GM19324 (cell line): ENCODE results near the gene HOXC9.

Experiments
- ATAC-seq: cut with Tn5 transposase; IDR thresholded peaks from one replicate; pipeline ENCODE4 v1.9.1; 2021; ENCODE audit warnings: mild to moderate bottlenecking, moderate library complexity; ENCODE audit not compliant: unreplicated experiment, low FRiP score

Gene HOXC9

DNA sequence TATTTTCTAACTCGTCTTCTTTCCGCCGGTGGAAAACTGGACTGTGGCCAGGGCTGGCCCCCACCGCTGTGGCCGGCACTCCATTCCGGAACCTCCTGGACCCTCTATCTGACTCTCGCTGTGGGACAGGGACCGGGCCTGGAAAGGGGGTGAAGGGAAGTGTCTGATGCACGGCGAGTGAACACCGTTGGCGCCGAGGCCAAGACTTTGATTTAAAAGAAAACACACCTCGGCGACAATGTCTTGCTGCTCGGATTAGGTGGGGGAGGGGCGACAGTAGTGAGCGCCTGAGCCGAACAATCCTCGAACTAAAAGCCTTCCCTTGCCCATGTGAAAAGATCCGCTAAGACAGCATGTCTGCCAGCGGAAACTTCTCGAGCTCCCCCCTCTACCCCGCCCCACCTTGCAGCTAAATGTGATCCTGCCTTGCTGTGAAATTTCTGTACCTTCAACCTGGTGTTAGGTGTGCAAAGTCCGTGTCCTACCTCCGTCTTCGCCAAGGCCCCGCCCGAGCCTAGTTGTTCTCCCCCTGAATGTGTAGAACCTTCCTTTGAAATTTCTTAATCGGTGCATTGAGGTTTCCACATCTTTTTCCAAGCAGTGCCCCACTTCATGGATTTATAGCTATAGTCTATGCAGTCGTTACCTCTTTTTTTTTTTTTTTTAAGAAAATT is 24.3 kb upstream of the HOXC9 start:
- no peak for ATAC-seq

DNA sequence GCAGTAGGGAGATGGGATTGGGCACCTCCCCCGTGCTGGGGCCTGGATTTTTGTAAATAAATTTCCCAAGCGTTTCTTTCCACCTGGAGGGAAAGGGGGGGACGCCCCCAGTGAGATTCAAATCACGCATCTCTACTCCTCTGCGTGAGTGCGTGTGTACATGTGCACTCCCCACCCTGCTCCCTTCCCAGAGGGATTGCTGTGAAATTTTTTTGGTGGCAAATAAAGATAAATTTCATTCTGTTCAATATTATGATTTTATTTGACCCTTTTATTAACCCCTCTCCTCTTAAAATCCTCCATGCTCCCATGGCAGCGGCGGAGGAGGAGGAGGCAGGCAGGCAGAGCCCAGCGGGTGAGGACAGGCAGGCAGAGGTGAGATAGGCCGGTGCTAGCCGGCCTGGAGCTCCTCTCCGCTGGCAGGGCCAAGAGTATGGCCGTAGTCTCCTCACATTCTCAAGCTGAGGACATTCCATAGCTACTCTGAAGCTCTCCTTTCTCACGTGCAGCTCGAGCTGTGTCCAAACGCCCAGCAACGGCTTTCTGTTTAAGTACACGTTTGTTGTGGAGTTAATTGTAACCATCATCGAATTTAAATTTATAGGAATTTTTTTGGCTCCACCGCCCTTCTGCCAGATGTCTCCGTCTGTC is 23.7 kb upstream of the HOXC9 start:
- ATAC-seq = no peak

GRCh38 chr12:53976823-53977595 is 23.0 kb upstream of the HOXC9 start:
- no peak for ATAC-seq

GRCh38 chr12:53977596-53978445 is 22.1 kb upstream of the HOXC9 start:
- ATAC-seq = no peak

DNA sequence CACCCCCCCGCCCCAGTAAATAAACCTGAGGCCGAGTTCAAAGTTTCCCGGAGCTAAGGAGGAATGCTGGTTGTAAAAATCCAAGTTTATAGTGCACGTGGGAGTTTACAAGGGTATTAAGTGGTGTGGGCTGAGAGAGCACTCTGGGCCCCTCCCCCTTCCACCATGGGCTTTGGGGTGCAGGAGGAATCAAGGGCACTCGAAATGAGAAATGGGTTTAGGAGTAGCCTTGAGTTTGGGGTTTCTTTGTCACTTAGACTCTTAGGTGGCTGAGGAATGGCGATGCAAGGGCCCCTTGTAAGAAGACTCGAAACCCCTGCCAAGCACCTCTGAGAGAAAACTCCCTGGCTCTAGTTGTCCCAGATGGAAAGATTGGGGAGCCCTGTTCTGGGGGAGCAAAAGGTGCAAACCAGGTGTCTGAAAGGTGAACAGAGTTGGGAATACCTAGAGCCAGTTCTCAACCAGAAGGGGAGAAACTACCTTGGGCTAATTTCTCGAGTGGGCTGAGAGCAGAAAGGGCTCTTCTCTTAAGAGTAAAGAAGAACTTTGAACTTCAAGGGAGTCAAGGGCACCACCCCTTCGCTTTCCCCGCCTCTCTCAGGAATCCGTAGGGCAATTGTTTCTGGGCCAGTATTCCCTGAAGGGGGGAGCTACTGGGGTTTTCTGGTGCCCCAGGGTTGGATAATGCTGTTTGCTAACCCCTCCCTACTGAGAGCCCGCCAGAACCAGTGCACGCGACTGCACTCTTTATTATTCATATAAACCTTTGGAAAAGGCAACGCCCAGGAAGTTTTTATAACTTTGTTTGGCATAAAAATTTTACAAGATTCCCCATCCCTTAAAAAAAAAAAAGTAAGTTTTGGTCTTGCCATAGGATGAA is 21.2 kb upstream of the HOXC9 start:
- no peak for ATAC-seq

DNA sequence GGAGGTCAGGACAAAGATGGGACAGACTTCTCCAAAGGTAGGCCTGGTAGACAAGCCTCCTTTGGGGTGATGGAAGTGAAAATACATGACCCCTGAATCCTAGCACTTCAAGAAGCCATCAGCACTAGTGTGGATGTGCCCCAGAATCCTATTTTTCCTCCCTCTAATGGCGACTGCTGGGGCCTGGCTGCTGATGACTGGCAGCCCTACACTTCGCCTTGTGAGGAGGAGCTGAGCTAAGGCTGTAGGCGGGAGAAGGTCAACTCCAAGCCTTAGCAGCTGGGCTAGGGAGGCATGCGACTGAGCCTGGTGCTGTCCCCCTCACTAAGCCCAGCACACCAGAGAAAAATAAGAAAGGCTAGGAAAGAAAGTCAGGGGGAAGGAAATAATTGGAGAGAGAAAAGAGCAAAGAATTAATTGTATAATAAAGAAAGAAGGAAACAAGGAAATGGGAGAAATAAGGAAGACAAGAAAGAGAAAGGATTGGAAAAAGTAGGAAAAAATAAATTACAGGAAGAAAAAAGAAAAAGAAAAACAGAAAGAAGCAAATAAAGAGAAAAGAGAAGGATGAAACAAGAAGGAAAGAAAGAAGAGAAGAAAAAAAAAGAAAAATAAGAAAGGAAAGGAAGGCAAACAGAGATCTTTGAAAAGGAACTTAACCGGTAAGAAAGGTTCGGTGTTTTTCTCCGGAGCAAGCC is 19.7 kb upstream of the HOXC9 start:
- ATAC-seq = no peak

DNA sequence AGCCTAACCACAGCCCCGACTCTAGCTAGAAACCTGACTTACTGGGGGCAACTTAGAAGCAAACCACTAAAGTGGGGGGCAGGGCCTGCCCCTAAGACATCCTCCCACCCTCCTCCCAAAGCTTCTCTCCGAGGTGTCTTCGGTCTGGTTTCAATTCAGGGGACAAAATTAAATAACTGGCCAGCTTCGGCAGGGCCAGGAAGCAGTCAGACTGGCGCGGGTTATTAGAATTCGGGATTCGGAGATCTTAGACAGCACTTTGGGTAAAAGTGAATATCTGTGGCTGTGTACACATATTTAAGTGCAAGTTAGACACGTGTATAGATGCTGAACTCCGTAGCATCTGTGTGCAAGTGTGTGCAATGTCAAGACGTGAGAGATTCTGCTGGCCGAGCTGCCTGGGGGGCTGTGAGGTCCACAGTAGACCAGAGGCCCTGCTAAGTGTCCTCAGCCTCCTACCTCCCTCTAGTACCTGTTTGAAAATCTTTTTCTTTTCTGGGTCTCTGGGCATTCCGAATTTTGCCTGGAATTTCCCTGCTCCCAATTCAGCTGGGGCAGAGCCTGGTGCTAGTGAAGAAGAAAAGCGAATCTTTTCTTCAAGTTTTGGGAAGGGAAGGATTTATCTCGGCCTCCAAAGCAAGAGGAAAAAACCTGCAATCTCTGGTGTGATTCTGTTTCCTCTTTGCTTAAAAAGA is 19.0 kb upstream of the HOXC9 start:
- ATAC-seq = no peak

DNA sequence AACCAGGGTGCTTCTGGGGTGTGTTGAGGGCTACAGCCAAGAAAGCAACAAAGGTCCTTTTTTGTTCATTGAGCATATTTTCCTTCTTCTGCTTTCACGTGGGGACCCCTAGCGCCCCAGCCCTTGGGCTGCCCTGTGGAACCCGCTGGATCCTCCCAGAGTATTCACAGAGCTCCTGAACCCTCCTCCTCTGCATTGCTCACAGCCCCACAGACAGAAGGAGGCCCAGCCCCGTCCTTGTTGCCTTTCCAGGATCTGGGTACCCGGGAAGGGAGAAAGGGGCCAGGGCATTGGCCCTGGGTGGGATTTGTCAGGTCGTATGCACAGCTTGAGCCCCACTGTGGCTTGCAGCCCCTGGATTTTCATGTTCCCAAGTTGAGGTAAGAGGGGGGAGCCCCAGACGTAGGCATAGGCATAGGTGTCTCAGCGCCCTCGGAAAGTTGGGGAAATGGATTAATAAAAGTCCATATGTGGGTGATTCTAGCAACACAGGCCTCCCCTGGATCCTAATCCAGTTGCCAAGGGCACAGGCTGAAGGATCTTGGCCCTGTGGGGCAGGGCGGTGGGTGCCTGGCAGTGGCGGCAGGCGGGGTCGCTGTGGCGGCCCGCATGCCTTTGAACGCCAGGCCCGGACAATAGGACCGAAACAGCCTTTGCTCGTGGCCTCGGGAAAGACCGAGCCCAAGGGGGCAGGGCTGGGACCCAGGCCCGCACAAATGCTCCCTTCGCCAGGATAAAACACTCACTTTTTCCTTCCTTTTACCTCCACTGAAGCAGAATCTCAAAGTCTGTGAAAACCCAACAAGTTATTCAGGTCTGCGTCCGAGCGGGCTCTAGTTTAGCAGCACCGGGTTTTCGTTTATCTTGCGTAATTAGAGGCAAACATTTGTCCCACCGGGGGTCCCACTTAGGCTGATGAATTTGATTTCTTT is 18.1 kb upstream of the HOXC9 start:
- no peak for ATAC-seq

DNA sequence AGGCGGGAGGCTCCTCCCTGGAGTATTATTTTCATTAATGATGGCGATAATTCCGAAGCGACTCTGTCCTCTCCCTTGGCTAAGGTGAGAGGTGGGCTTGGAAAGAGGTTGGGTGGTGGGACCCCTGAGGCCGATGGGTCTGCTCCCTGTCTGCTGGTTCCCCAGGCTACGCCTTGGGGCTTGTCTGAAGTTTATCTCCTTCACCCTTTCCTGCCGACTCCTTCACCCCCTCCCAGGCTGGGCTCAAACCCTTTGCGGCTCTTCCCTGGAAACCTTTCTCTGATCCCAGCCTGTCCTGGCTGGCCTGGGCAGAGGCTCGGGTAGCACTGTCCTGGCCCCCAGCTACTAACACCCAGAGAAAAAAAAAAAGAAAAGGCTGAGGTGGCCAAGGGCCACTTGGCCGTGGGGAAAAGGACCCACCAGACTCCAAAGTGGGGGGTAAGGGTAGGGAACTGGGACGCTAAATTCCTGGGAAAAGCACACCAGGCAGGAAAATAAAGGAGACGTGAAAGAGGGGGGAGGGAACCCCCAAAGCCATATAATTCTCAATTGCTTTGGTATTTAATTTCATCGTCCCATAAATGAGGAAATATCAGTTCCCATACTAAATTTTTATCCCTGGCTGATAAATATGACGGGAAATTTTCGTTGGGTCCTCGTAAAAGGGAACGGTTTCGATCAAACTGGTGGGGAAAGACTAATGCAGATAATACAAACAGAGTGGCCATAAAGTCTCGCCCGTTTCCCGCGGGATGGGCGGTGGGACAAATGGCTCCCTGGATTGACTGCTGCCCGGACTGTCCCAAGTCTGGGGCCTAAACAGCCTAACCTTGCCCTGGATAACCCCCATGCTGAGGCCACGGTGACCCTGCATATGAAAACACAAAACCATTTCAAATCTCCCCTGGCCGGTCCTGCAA is 17.1 kb upstream of the HOXC9 start:
- no peak for ATAC-seq

- no peak for ATAC-seq
Measured at GRCh38 chr12:53983568-53983949, 16.4 kb upstream of the HOXC9 start.

DNA sequence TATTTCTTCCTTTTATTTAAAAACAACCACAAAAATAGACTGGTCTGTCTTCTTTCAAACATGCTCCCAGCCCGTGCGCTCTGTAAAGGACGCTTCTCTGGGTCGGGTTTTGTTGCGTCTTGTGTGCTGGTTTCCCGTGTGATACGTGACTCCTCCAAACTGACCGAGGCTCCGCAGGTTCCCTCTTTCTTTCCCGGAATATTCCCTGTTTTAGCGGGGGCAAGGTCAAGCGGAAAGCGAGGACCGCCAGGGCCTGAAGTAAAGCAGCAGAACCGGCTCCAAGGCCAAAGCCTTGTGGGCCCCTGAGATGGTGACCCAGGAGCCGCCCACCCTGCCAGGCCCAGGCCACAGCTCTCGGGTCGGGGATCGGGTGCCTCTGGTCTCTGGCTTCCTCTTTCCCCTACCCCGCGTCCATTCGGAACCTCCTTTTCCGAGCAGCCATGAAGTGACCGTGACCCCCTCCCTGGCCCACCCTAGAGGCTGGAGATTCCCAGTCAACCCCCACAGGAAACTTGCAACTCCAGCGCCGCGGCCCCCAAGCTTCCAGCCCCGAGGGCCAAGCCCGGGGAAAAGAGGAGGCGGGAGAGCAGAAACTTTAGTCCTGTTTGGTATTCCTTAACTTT is 15.9 kb upstream of the HOXC9 start:
- ATAC-seq = no peak

- ATAC-seq = no peak
Measured at GRCh38 chr12:53984901-53985691, 14.9 kb upstream of the HOXC9 start, which contains the start of gene HOXC10. Gene HOXC10, plus strand, starts transcription at chr12:53985146. Its CDS starts 114 bp downstream, at chr12:53985260.

DNA sequence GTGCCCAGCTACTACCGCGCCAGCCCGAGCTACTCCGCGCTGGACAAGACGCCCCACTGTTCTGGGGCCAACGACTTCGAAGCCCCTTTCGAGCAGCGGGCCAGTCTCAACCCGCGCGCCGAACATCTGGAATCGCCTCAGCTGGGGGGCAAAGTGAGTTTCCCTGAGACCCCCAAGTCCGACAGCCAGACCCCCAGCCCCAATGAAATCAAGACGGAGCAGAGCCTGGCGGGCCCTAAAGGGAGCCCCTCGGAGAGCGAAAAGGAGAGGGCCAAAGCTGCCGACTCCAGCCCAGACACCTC is 14.3 kb upstream of the HOXC9 start:
- no peak for ATAC-seq

GRCh38 chr12:53985994-53986685 is 13.8 kb upstream of the HOXC9 start:
- no peak for ATAC-seq
